Right lobe of liver (tissue), 6 donors: Measurements from ENCODE around the gene CYS1. TPM values are rescaled to one million over a fixed set of nuclear protein-coding genes. Genes with fewer than 3 reads are reported as not detected.

ENCODE experiments used
- ATAC-seq, 4 donors: fragments of 200-7000 bp; cut with Tn5 transposase; one replicate each; pipeline ENCODE4 v1.9.1; 2020; ENCODE audit warnings: mild to moderate bottlenecking in 4 of 4, moderate library complexity in 4 of 4
- DNase-seq, 3 donors: peaks; one replicate each; pipeline ENCODE4 v3.0.0-alpha.2; 2020
- H3K27ac ChIP-seq, 3 donors: fragments of 200-600 bp; one replicate each; pipeline ENCODE4 v1.8.0; 2022
- H3K27me3 ChIP-seq, 2 donors: fragments of 200-600 bp; one replicate each; pipeline ENCODE4 v1.8.0; 2022
- H3K36me3 ChIP-seq, 4 donors: fragments of 200-600 bp; sonication (generic) in 1 of 4; one replicate each; pipeline versions ENCODE4 v1.5.1 to v1.8.0; 2017 to 2022; ENCODE audit warnings: control low read depth in 1 of 4
- H3K4me1 ChIP-seq, 4 donors: fragments of 200-600 bp; sonication (generic) in 1 of 4; one replicate each; pipeline versions ENCODE4 v1.5.1 to v1.8.0; 2017 to 2022; ENCODE audit warnings: control low read depth in 1 of 4
- H3K4me3 ChIP-seq, 3 donors: fragments of 200-600 bp; one replicate each; pipeline ENCODE4 v1.8.0; 2022
- H3K9me3 ChIP-seq, 4 donors: fragments of 200-600 bp; sonication (generic) in 1 of 4; one replicate each; pipeline versions ENCODE4 v1.5.1 to v1.8.0; 2017 to 2022; ENCODE audit warnings: control low read depth in 1 of 4
- CTCF ChIP-seq, 4 donors: fragments of 200-600 bp in 3 of 4; fragments of 450-650 bp in 1 of 4; IDR thresholded peaks; one replicate each; pipeline versions ENCODE4 v1.5.1 to v1.8.0; 2016 to 2022; ENCODE audit warnings: antibody characterized with exemption in 4 of 4, mild to moderate bottlenecking in 2 of 4
- POLR2A ChIP-seq: fragments of 450-650 bp; IDR thresholded peaks from one replicate; pipeline ENCODE4 v1.6.1; 2017; ENCODE audit warnings: antibody characterized with exemption, mild to moderate bottlenecking
- WGBS: methylation state at CpG from one replicate; pipeline ENCODE4 v1.1.6; 2018; ENCODE audit warnings: low coverage, low lambda C conversion rate; ENCODE audit not compliant: insufficient coverage; ENCODE audit errors: missing lambda C conversion rate; 5-methylcytosine and 5-hydroxymethylcytosine counted together
- intact Hi-C, 2 donors: fragments of 100-400 bp; cut with DNase I; formaldehyde crosslinking; loops; one replicate each; pipeline versions ENCODE4 v1.11.2 to v1.14.1; 2022
- total RNA-seq, 6 experiments: library from RNA; depleted of rRNA in 2 of 6; stranded (reverse); fragments of >200 nt in 2 of 6; fragmentation: NEBNext Ultra II Directional in 3 of 6; extraction: Animal tissue kit (Norgen Biotek cat#: 25700) in 3 of 6; gene quantifications; one replicate each; pipeline versions ENCODE4 v1.1.0 to v1.2.4, GENCODE V29; 2016 to 2023
- donor health status: DM: no; HTN: yes; CAD: no.
- donor health status: DM: no; HTN: no; CAD: no.
- donor health status: DM: no; HTN: no; CAD: no.
- donor health status: DM: no; HTN: yes; CAD: no.
- donor health status: DM: no; HTN: yes; CAD: no.

The CYS1 gene
- total RNA-seq, 6 experiments from 2014 or later = 0.26 to 0.99 (median 0.55) TPM

DNA sequence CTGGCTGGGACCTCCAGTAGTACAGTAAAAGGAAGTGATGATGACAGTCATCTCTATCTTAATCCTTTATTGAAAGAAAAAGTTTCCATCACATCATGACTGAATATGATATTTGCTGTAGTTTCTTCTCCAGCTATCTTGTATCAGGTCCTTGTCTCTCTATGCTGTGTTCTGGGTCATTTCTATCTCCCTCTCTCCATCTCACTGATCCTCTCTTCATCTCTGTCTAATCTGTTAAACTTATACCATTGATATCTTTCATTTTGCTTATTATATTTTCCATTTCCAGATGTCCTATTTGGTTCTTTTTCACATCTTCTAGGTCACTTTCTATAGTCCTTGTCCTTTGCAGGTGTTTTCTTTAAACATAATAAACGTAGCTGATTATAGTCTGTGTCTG is 12.3 kb downstream of the CYS1 start:
- TF ChIP-seq POLR2A = no peak
- TF ChIP-seq CTCF (IDR thresholded peaks at IDR 0.05) = no peak
- Histone ChIP-seq H3K27ac (no peak overlapping the region), H3K27me3 (no peaks in the 10 kb centered on the region), H3K4me3 (no peak overlapping the region), H3K36me3 (no peaks in the 10 kb centered on the region), H3K4me1 (no peaks in the 10 kb centered on the region), H3K9me3 (no peaks in the 10 kb centered on the region)
- no peak for DNase-seq
- WGBS = 78% methylated on average over 1 of the region's 1 CpG
- ATAC-seq = no peak
- intact Hi-C loops = no loop called here

GRCh38 chr2:10067330-10067729 is 12.9 kb downstream of the CYS1 start:
- intact Hi-C loops = no loop called here
- WGBS = 75% methylated on average over 2 of the region's 2 CpGs
- Histone ChIP-seq H3K36me3 (no peaks in the 10 kb centered on the region), H3K4me3 (no peak overlapping the region), H3K27me3 (no peaks in the 10 kb centered on the region), H3K9me3 (no peaks in the 10 kb centered on the region), H3K4me1 (no peaks in the 10 kb centered on the region), H3K27ac (no peak overlapping the region)
- DNase-seq = no peak
- ATAC-seq = no peak
- no peak for TF ChIP-seq POLR2A

GRCh38 chr2:10065773-10066055 is 14.5 kb downstream of the CYS1 start:
- Histone ChIP-seq H3K4me1 (no peaks in the 10 kb centered on the region), H3K27me3 (no peaks in the 10 kb centered on the region), H3K27ac (no peak overlapping the region), H3K36me3 (no peaks in the 10 kb centered on the region), H3K4me3 (no peak overlapping the region), H3K9me3 (no peaks in the 10 kb centered on the region)
- DNase-seq (peak in 1 of 3 donors; percentile 15), ATAC-seq (no peak)
- intact Hi-C loops = no loop called here
- no CpG with 5 or more reads among the region's 6 CpGs for WGBS
- TF ChIP-seq CTCF (IDR thresholded peaks at IDR 0.05) (no peak), POLR2A (no peak)

- Histone ChIP-seq H3K4me3 (no peak overlapping the region), H3K4me1 (no peaks in the 10 kb centered on the region), H3K9me3 (no peaks in the 10 kb centered on the region), H3K36me3 (no peaks in the 10 kb centered on the region), H3K27ac (no peak overlapping the region), H3K27me3 (no peaks in the 10 kb centered on the region)
- TF ChIP-seq POLR2A (no peak), CTCF (IDR thresholded peaks at IDR 0.05) (no peak)
- intact Hi-C loops = no loop called here
- DNase-seq = peak in 1 of 3 donors; percentile 33
- WGBS = 83% methylated on average over 6 of the region's 18 CpGs
- ATAC-seq = no peak
These were observed 15.1 kb downstream of the CYS1 start for GRCh38 chr2:10064932-10065772.

GRCh38 chr2:10063566-10063965 is 16.6 kb downstream of the CYS1 start:
- H3K27me3 ChIP-seq = no peaks in the 10 kb centered on the region
- H3K27ac ChIP-seq = no peak overlapping the region
- intact Hi-C loops = no loop called here
- H3K4me1 ChIP-seq = no peaks in the 10 kb centered on the region
- WGBS = 73% methylated on average over 3 of the region's 9 CpGs
- ATAC-seq = no peak
- DNase-seq = peak in 1 of 3 donors; percentile 34
- H3K4me3 ChIP-seq = no peak overlapping the region
- H3K9me3 ChIP-seq = no peaks in the 10 kb centered on the region
- TF ChIP-seq POLR2A (no peak), CTCF (IDR thresholded peaks at IDR 0.05) (no peak)
- no peaks in the 10 kb centered on the region for H3K36me3 ChIP-seq
